Kidney (tissue), 14 donors: Measurements from ENCODE around the gene CYRIA. TPM values are rescaled to one million over a fixed set of nuclear protein-coding genes. Genes with fewer than 3 reads are reported as not detected.

Experiments used
- DNase-seq, 5 donors: peaks; one replicate each; pipeline ENCODE4 v3.0.0-alpha.2; 2013 to 2020
- FAIRE-seq: peaks from 2 replicates; lab custom pipeline; 2012; peaks lifted over from hg19 to GRCh38; lab: Jason Lieb, UNC
- H3K27ac ChIP-seq, 2 donors: one replicate each; pipeline ENCODE4 v1.7.0; 2013; ENCODE audit warnings: low read depth in 2 of 2, low read length in 2 of 2, inconsistent platforms in 1 of 2
- H3K27me3 ChIP-seq: one replicate; pipeline ENCODE4 v1.7.1; 2013; ENCODE audit warnings: low read length, inconsistent platforms; ENCODE audit not compliant: control insufficient read depth, insufficient read depth
- H3K36me3 ChIP-seq, 3 donors: one replicate each; pipeline versions ENCODE4 v1.7.0 to v1.7.1; 2013; ENCODE audit warnings: low read length in 3 of 3, control low read depth in 1 of 3, inconsistent platforms in 1 of 3; ENCODE audit not compliant: insufficient read depth in 3 of 3, control insufficient read depth in 2 of 3
- H3K4me1 ChIP-seq, 3 donors: one replicate each; pipeline versions ENCODE4 v1.7.0 to v1.7.1; 2013; ENCODE audit warnings: low read length in 3 of 3, inconsistent platforms in 1 of 3, low read depth in 1 of 3; ENCODE audit not compliant: control insufficient read depth in 2 of 3, insufficient read depth in 2 of 3
- H3K4me3 ChIP-seq, 3 donors: one replicate each; pipeline versions ENCODE4 v1.7.0 to v1.8.1; 2013; ENCODE audit warnings: low read length in 3 of 3, control low read depth in 1 of 3, inconsistent platforms in 1 of 3
- H3K9ac ChIP-seq, 3 donors: one replicate each; pipeline versions ENCODE4 v1.7.0 to v1.7.1; 2013; ENCODE audit warnings: low read length in 3 of 3, control low read depth in 1 of 3, inconsistent platforms in 1 of 3
- H3K9me3 ChIP-seq, 3 donors: one replicate each; pipeline versions ENCODE4 v1.7.0 to v1.7.1; 2013; ENCODE audit warnings: low read length in 3 of 3, control low read depth in 1 of 3, inconsistent platforms in 1 of 3; ENCODE audit not compliant: control insufficient read depth in 2 of 3, insufficient read depth in 1 of 3
- intact Hi-C: fragments of 100-400 bp; cut with DNase I; formaldehyde crosslinking; loops from one replicate; pipeline ENCODE4 v1.11.1; 2022
- polyA plus RNA-seq: library from polyadenylated mRNA; stranded (reverse); fragments of 350-450 nt; fragmentation: Illumina TruSeq; extraction: RNeasy Lipid Tissue Mini Kit (QIAGEN cat#74804); gene quantifications from one replicate; pipeline ENCODE4 v1.2.3, GENCODE V29; 2014; ENCODE audit warnings: low read depth, low replicate concordance; ENCODE audit not compliant: insufficient read depth
- total RNA-seq: library from RNA; stranded (reverse); fragmentation: NEBNext Ultra II Directional; extraction: Animal tissue kit (Norgen Biotek cat#: 25700); gene quantifications from one replicate; pipeline ENCODE4 v1.2.1, GENCODE V29; 2021
- TF ChIP-seq, protein P1 (sequence below): IDR thresholded peaks from 3 replicates; pipeline ENCODE4 v1.5.1; 2012; ENCODE audit warnings: mild to moderate bottlenecking, moderate library complexity, borderline replicate concordance; ENCODE audit not compliant: insufficient read depth; ENCODE audit errors: extremely low read depth
- donor health status: control.
- donor health status: control.
- donor health status: control.
- donor health status: control.
- donor health status: control.
- donor health status: DM: yes; HTN: yes; CAD: no.
- donor health status: Normal renal cell carcinoma (clear cell type).

CYRIA gene
- total and polyA plus RNA-seq, 2 donors from 2014 or later = 1.0 to 11.8 TPM

GRCh38 chr2:16647992-16648617 lies 17.5 kb downstream of the CYRIA start:
- TF ChIP-seq, protein P1, sequence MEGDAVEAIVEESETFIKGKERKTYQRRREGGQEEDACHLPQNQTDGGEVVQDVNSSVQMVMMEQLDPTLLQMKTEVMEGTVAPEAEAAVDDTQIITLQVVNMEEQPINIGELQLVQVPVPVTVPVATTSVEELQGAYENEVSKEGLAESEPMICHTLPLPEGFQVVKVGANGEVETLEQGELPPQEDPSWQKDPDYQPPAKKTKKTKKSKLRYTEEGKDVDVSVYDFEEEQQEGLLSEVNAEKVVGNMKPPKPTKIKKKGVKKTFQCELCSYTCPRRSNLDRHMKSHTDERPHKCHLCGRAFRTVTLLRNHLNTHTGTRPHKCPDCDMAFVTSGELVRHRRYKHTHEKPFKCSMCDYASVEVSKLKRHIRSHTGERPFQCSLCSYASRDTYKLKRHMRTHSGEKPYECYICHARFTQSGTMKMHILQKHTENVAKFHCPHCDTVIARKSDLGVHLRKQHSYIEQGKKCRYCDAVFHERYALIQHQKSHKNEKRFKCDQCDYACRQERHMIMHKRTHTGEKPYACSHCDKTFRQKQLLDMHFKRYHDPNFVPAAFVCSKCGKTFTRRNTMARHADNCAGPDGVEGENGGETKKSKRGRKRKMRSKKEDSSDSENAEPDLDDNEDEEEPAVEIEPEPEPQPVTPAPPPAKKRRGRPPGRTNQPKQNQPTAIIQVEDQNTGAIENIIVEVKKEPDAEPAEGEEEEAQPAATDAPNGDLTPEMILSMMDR = no peak
- no peaks in the 10 kb centered on the region for H3K4me1 ChIP-seq
- FAIRE-seq (no peak), DNase-seq (no peak)
- no peak overlapping the region for H3K4me3 ChIP-seq
- no peak overlapping the region for H3K9ac ChIP-seq
- H3K9me3 ChIP-seq = no peaks in the 10 kb centered on the region
- no peak overlapping the region for H3K27ac ChIP-seq
- H3K27me3 ChIP-seq = no peaks in the 10 kb centered on the region
- no peaks in the 10 kb centered on the region for H3K36me3 ChIP-seq
- intact Hi-C loops = no loop called here

GRCh38 chr2:16645775-16646559 lies 19.7 kb downstream of the CYRIA start:
- no peaks in the 10 kb centered on the region for H3K4me1 ChIP-seq
- H3K27ac ChIP-seq = no peak overlapping the region
- intact Hi-C loops = no loop called here
- H3K27me3 ChIP-seq = no peaks in the 10 kb centered on the region
- H3K36me3 ChIP-seq = no peaks in the 10 kb centered on the region
- no peak overlapping the region for H3K4me3 ChIP-seq
- no peaks in the 10 kb centered on the region for H3K9me3 ChIP-seq
- TF ChIP-seq, protein P1 = no peak
- DNase-seq (no peak), FAIRE-seq (no peak)
- no peak overlapping the region for H3K9ac ChIP-seq

GRCh38 chr2:16645088-16645487 lies 20.5 kb downstream of the CYRIA start:
- no peak for DNase-seq
- no peak overlapping the region for H3K9ac ChIP-seq
- H3K9me3 ChIP-seq = no peaks in the 10 kb centered on the region
- intact Hi-C loops = no loop called here
- no peak overlapping the region for H3K4me3 ChIP-seq
- H3K4me1 ChIP-seq = no peaks in the 10 kb centered on the region
- H3K27ac ChIP-seq = no peak overlapping the region
- H3K36me3 ChIP-seq = no peaks in the 10 kb centered on the region
- TF ChIP-seq, protein P1 = no peak
- FAIRE-seq = no peak
- no peaks in the 10 kb centered on the region for H3K27me3 ChIP-seq
